Measurements from ENCODE around the gene CHN1.

DNA sequence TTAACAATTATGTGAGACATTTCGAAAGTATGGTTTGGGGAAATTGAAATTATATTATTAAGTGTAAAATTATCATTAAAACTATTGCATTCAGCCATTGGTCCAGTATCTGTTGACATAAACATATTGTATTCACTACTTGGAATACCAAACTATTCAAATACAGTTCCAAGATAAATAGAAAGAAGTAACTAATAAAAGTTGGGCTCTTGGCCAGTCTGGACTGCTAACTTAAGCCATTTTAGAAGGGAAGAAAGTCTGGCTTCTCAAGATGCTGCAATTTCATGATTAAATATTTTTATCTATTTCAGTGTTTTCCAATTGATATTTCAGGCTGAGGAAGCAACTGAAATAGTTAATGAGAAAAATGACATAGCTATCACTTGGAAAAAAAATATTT lies 131.1 kb downstream of the CHN1 start:
- TF ChIP-seq POLR2A (IDR thresholded peaks at IDR 0.05) (no peak), CTCF (IDR thresholded peaks at IDR 0.05) (no peak)

Measured in testis (tissue), 2 donors.